Glutamatergic neuron (in vitro differentiated cells): ENCODE results near the gene ARHGEF2. TPM values are rescaled to one million over a fixed set of nuclear protein-coding genes. Genes with fewer than 3 reads are reported as not detected.
A peak's percentile ranks its signal among the peaks of the same experiment; 100 is the strongest.

Experiments used
- DNase-seq: peaks from one replicate; pipeline ENCODE4 v3.0.0; 2022
- H3K27ac Mint-ChIP-seq: one replicate; pipeline ENCODE4 v1.8.0; 2020; ENCODE audit warnings: mild to moderate bottlenecking, mixed read lengths, inconsistent platforms; ENCODE audit not compliant: unreplicated experiment
- H3K27me3 Mint-ChIP-seq: one replicate; pipeline ENCODE4 v1.8.0; 2020; ENCODE audit warnings: mild to moderate bottlenecking, moderate library complexity, mixed read lengths, inconsistent platforms; ENCODE audit not compliant: unreplicated experiment
- H3K36me3 Mint-ChIP-seq: one replicate; pipeline ENCODE4 v1.8.0; 2020; ENCODE audit warnings: mild to moderate bottlenecking, mixed read lengths, inconsistent platforms; ENCODE audit not compliant: unreplicated experiment
- H3K4me1 Mint-ChIP-seq: one replicate; pipeline ENCODE4 v1.8.0; 2020; ENCODE audit warnings: mild to moderate bottlenecking, low read depth, mixed read lengths, inconsistent platforms; ENCODE audit not compliant: unreplicated experiment
- H3K4me3 Mint-ChIP-seq: one replicate; pipeline ENCODE4 v1.8.0; 2020; ENCODE audit warnings: mild to moderate bottlenecking, mixed read lengths, inconsistent platforms; ENCODE audit not compliant: unreplicated experiment
- H3K9me3 Mint-ChIP-seq: one replicate; pipeline ENCODE4 v1.8.0; 2020; ENCODE audit warnings: mild to moderate bottlenecking, moderate library complexity, mixed read lengths, inconsistent platforms; ENCODE audit not compliant: unreplicated experiment
- CTCF ChIP-seq: fragments of 200-600 bp; sonication (generic); IDR thresholded peaks from one replicate; pipeline ENCODE4 v1.5.0; 2021; ENCODE audit not compliant: partially characterized antibody, unreplicated experiment
- long read RNA-seq: library from polyadenylated mRNA; unstranded; transcript quantifications from one replicate; pipeline ENCODE4 v2.0.0, GENCODE V29; 2020; ENCODE audit not compliant: unreplicated experiment
- total RNA-seq: library from RNA; stranded (reverse); fragmentation: NEBNext Ultra II Directional; extraction: Animal tissue kit (Norgen Biotek cat#: 25700); gene quantifications from one replicate; pipeline ENCODE4 v1.2.1, GENCODE V29; 2021; ENCODE audit not compliant: unreplicated experiment

ARHGEF2 gene
- total RNA-seq, result 222 TPM
- long read RNA-seq, full-length matches to known transcripts, result 2 of 11 reads
- long read RNA-seq, partial matches to known transcripts, result 3 of 11 reads
- long read RNA-seq, other reads (novel, unspliced or antisense), result 6 of 11 reads

- peaks cover 17% of the 10 kb centered on the region for H3K9me3 Mint-ChIP-seq
- peak within 1 kb of the TSS; percentile 99 for H3K4me3 Mint-ChIP-seq
- peaks cover 19% of the 10 kb centered on the region for H3K27me3 Mint-ChIP-seq
- peaks cover 33% of the 10 kb centered on the region for H3K4me1 Mint-ChIP-seq
- no peaks in the 10 kb centered on the region for H3K36me3 Mint-ChIP-seq
- no peak for TF ChIP-seq CTCF
- peak; percentile 70 for DNase-seq
- H3K27ac Mint-ChIP-seq, result peak within 1 kb of the TSS; percentile 99
Measured at GRCh38 chr1:155978325-155978972, at the start of gene ARHGEF2. ARHGEF2 (minus strand) TSS chr1:155978547; CDS start chr1:155978427, 120 bp downstream.

GRCh38 chr1:156026588-156026987 lies 48.2 kb upstream of the ARHGEF2 start:
- Mint-ChIP-seq H3K9me3 (no peaks in the 10 kb centered on the region), H3K27ac (no peak overlapping the region), H3K4me1 (no peaks in the 10 kb centered on the region), H3K27me3 (peaks cover 3% of the 10 kb centered on the region), H3K36me3 (no peaks in the 10 kb centered on the region), H3K4me3 (no peak overlapping the region)
- no peak for DNase-seq
- TF ChIP-seq CTCF, result no peak

GRCh38 chr1:156025876-156026275 lies 47.5 kb upstream of the ARHGEF2 start:
- Mint-ChIP-seq H3K4me1 (no peaks in the 10 kb centered on the region), H3K36me3 (no peaks in the 10 kb centered on the region)
- peak; percentile 81 for DNase-seq

GRCh38 chr1:156024801-156025200 lies 46.5 kb upstream of the ARHGEF2 start:
- Mint-ChIP-seq H3K4me1 (peaks cover 2% of the 10 kb centered on the region), H3K27ac (no peak overlapping the region), H3K4me3 (no peak overlapping the region), H3K36me3 (no peaks in the 10 kb centered on the region), H3K9me3 (no peaks in the 10 kb centered on the region), H3K27me3 (peaks cover 6% of the 10 kb centered on the region)
- DNase-seq, result no peak
- TF ChIP-seq CTCF, result no peak

More at GRCh38 chr1:156025876-156026275, 47.5 kb upstream of the ARHGEF2 start:
- TF ChIP-seq CTCF, result peak; percentile 17
- Mint-ChIP-seq H3K4me3 (no peak overlapping the region), H3K27me3 (peaks cover 3% of the 10 kb centered on the region), H3K9me3 (no peaks in the 10 kb centered on the region), H3K27ac (peak overlapping the region; percentile 34)

- H3K4me3 Mint-ChIP-seq, result no peak overlapping the region
Measured at GRCh38 chr1:156021954-156022353, 43.6 kb upstream of the ARHGEF2 start.

More at GRCh38 chr1:156021954-156022353, 43.6 kb upstream of the ARHGEF2 start:
- DNase-seq, result no peak
- H3K27me3 Mint-ChIP-seq, result peaks cover 7% of the 10 kb centered on the region
- H3K36me3 Mint-ChIP-seq, result no peaks in the 10 kb centered on the region
- H3K9me3 Mint-ChIP-seq, result no peaks in the 10 kb centered on the region
- no peak for TF ChIP-seq CTCF
- peaks cover 9% of the 10 kb centered on the region for H3K4me1 Mint-ChIP-seq
- no peak overlapping the region for H3K27ac Mint-ChIP-seq
